ENCODE data around the gene RCVRN. TPM values are rescaled to one million over a fixed set of nuclear protein-coding genes. Genes with fewer than 3 reads are reported as not detected.
A peak's percentile ranks its signal among the peaks of the same experiment; 100 is the strongest.

RCVRN gene
- total and polyA plus RNA-seq, 9 donors = 0.22 to 0.82 (median 0.40) TPM; not detected in 6

GRCh38 chr17:9905902-9906301 lies 831 bp upstream of the RCVRN start:
- Histone ChIP-seq H3K36me3 (no peaks in the 10 kb centered on the region), H3K4me1 (ENCODE audit: insufficient read depth) (no peaks in the 10 kb centered on the region), H3K27ac (no peak overlapping the region), H3K4me3 (no peak overlapping the region), H3K27me3 (no peaks in the 10 kb centered on the region), H3K9me3 (no peaks in the 10 kb centered on the region)
- DNase-seq = no peak
- intact Hi-C loops (cut with DNase I) = no loop called here
- TF ChIP-seq POLR2A (IDR thresholded peaks at IDR 0.05) = no peak
- TF ChIP-seq, protein P1, sequence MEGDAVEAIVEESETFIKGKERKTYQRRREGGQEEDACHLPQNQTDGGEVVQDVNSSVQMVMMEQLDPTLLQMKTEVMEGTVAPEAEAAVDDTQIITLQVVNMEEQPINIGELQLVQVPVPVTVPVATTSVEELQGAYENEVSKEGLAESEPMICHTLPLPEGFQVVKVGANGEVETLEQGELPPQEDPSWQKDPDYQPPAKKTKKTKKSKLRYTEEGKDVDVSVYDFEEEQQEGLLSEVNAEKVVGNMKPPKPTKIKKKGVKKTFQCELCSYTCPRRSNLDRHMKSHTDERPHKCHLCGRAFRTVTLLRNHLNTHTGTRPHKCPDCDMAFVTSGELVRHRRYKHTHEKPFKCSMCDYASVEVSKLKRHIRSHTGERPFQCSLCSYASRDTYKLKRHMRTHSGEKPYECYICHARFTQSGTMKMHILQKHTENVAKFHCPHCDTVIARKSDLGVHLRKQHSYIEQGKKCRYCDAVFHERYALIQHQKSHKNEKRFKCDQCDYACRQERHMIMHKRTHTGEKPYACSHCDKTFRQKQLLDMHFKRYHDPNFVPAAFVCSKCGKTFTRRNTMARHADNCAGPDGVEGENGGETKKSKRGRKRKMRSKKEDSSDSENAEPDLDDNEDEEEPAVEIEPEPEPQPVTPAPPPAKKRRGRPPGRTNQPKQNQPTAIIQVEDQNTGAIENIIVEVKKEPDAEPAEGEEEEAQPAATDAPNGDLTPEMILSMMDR (IDR thresholded peaks at IDR 0.05) = peak in 1 of 3 donors; percentile 27
- 16 to 26% (median 17%) methylated on average over 4 of the region's 4 CpGs for WGBS, 3 donors

DNA sequence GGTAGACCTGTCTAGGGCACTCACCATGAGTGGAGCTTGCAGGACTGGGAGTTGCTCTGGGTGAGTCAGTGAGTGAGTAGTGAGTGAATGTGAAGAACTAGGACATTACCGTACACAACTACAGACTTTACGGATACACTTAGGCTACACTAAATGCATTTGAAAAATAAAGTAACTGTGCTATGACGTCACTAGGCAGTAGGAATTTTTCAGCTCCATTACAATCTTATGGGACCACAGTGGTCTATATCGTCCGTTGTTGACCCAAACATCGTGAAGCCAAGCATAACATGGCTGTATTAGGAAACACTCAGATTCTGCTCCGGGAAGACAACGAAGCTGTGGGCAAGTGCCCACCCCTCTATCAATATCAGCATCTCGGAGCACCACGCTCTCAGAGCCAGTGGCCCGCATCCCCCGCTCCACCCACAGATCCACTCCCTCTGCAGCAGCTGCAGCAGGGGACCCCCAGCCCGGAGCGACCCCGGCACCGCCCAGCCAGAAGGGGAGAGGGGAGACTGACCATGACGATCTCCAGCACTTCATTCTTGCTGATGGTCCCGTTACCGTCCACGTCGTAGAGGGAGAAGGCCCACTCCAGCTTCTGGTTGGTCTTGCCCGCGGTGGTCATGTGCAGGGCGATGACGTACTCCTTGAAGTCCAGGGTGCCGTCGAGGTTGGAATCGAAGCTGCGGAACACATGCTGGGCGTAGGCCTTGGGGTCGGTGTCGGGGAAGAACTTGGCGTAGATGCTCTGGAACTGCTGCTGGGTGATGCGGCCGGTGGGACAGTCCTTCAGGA lies 594 bp downstream of the RCVRN start:
- 94 to 96% (median 95%) methylated on average over 35 of the region's 35 CpGs for WGBS, 3 donors

GRCh38 chr17:9902120-9902519 lies 3.0 kb downstream of the RCVRN start:
- Histone ChIP-seq H3K4me1 (ENCODE audit: insufficient read depth) (peaks cover 7% of the 10 kb centered on the region), H3K27ac (no peak overlapping the region), H3K27me3 (no peaks in the 10 kb centered on the region), H3K9me3 (no peaks in the 10 kb centered on the region), H3K36me3 (no peaks in the 10 kb centered on the region), H3K4me3 (no peak overlapping the region)
- WGBS, 3 donors = 8 to 20% (median 10%) methylated on average over 2 of the region's 2 CpGs
- intact Hi-C loops (cut with DNase I) = no loop called here
- TF ChIP-seq, protein P1 (IDR thresholded peaks at IDR 0.05) = no peak
- TF ChIP-seq POLR2A (IDR thresholded peaks at IDR 0.05) (no peak), EP300 (IDR thresholded peaks at IDR 0.05) (no peak)
- no peak for DNase-seq

More for the DNA sequence above, 594 bp downstream of the RCVRN start:
- H3K4me1 ChIP-seq (ENCODE audit: insufficient read depth) = peaks cover 6% of the 10 kb centered on the region
- H3K27ac ChIP-seq = no peak overlapping the region
- no peaks in the 10 kb centered on the region for H3K9me3 ChIP-seq
- H3K27me3 ChIP-seq = no peaks in the 10 kb centered on the region
- intact Hi-C loops (cut with DNase I) = no loop called here
- H3K4me3 ChIP-seq = no peak overlapping the region
- TF ChIP-seq EP300 (IDR thresholded peaks at IDR 0.05) = no peak
- TF ChIP-seq POLR2A (IDR thresholded peaks at IDR 0.05) = no peak
- TF ChIP-seq, protein P1 (IDR thresholded peaks at IDR 0.05) = no peak
- DNase-seq = no peak
- no peaks in the 10 kb centered on the region for H3K36me3 ChIP-seq

- intact Hi-C loops (cut with DNase I) = no loop called here
- WGBS, 3 donors = 39 to 47% (median 46%) methylated on average over 8 of the region's 8 CpGs
- DNase-seq = no peak
Observed at GRCh38 chr17:9900784-9901183, 4.3 kb downstream of the RCVRN start.

More at GRCh38 chr17:9900784-9901183, 4.3 kb downstream of the RCVRN start:
- Histone ChIP-seq H3K27ac (no peak overlapping the region), H3K9me3 (no peaks in the 10 kb centered on the region), H3K4me3 (no peak overlapping the region), H3K4me1 (ENCODE audit: insufficient read depth) (peaks cover 7% of the 10 kb centered on the region), H3K36me3 (no peaks in the 10 kb centered on the region), H3K27me3 (no peaks in the 10 kb centered on the region)
- TF ChIP-seq, protein P1 (IDR thresholded peaks at IDR 0.05) = no peak
- TF ChIP-seq EP300 (IDR thresholded peaks at IDR 0.05) (no peak), POLR2A (IDR thresholded peaks at IDR 0.05) (no peak)

Measured in ovary (tissue), 9 donors.